Stomach (tissue), 9 donors: Measurements from ENCODE around the gene CDH12. TPM values are rescaled to one million over a fixed set of nuclear protein-coding genes. Genes with fewer than 3 reads are reported as not detected.

Source experiments
- DNase-seq, 2 donors: peaks; one replicate each; pipeline versions ENCODE4 v3.0.0 to v3.0.0-alpha.2; 2013 to 2019
- H3K27ac ChIP-seq, 5 donors: fragments of 200-600 bp in 4 of 5; sonication (generic) in 4 of 5; one replicate each; pipeline ENCODE4 v1.5.1; 2013 to 2019; ENCODE audit warnings: mild to moderate bottlenecking in 1 of 5, moderate library complexity in 1 of 5
- H3K27me3 ChIP-seq, 3 donors: fragments of 200-600 bp; sonication (generic); one replicate each; pipeline ENCODE4 v1.5.1; 2017 to 2019; ENCODE audit warnings: mixed run types in 1 of 3
- H3K36me3 ChIP-seq, 4 donors: fragments of 200-600 bp; sonication (generic); 1 replicate in 3 of 4; 2 replicates in 1 of 4; pipeline ENCODE4 v1.5.1; 2016 to 2019
- H3K4me1 ChIP-seq, 4 donors: fragments of 200-600 bp; sonication (generic); one replicate each; pipeline ENCODE4 v1.5.1; 2016 to 2019
- H3K4me3 ChIP-seq, 4 donors: fragments of 200-600 bp; sonication (generic) in 3 of 4; one replicate each; pipeline ENCODE4 v1.5.1; 2016 to 2019; ENCODE audit warnings: mild to moderate bottlenecking in 1 of 4
- H3K9me3 ChIP-seq, 4 donors: fragments of 200-600 bp; sonication (generic); one replicate each; pipeline ENCODE4 v1.5.1; 2016 to 2019
- EP300 ChIP-seq: sonication (generic); formaldehyde crosslinking; IDR thresholded peaks from one replicate; pipeline ENCODE4 v1.6.1; 2017; ENCODE audit warnings: antibody characterized with exemption
- POLR2A ChIP-seq, 4 donors: fragments of 450-650 bp; IDR thresholded peaks; one replicate each; pipeline ENCODE4 v1.6.1; 2016; ENCODE audit warnings: antibody characterized with exemption in 4 of 4, control low read depth in 2 of 4, mild to moderate bottlenecking in 1 of 4, moderate library complexity in 1 of 4
- POLR2AphosphoS5 ChIP-seq, 3 donors: sonication (generic); formaldehyde crosslinking; IDR thresholded peaks; one replicate each; pipeline ENCODE4 v1.6.1; 2016; ENCODE audit warnings: antibody characterized with exemption in 3 of 3
- WGBS, 5 donors: extraction: QIAGEN DNeasy Blood & Tissue Kit in 3 of 5; methylation state at CpG; one replicate each; pipeline versions ENCODE4 v1.1.5 to v1.1.7; 2013 to 2018; 5-methylcytosine and 5-hydroxymethylcytosine counted together
- intact Hi-C: fragments of 100-400 bp; cut with DNase I; formaldehyde crosslinking; loops from one replicate; pipeline ENCODE4 v1.15.1; 2023; ENCODE audit warnings: low total_unique reads
- polyA plus RNA-seq, 3 donors: library from polyadenylated mRNA; stranded (reverse); fragments of 200-250 nt; gene quantifications; one replicate each; pipeline ENCODE4 v1.2.3, GENCODE V29; 2013
- total RNA-seq, 5 donors: library from RNA; depleted of rRNA; stranded (reverse); fragments of >200 nt; gene quantifications; one replicate each; pipeline versions ENCODE4 v1.1.0 to v1.2.3, GENCODE V29; 2014 to 2016
- TF ChIP-seq, protein P1 (sequence below), 7 experiments: fragments of 450-650 bp in 4 of 7; fragments of 200-600 bp in 3 of 7; sonication (generic) in 3 of 7; IDR thresholded peaks; one replicate each; pipeline ENCODE4 v1.5.1; 2016 to 2019; ENCODE audit warnings: antibody characterized with exemption in 7 of 7, control low read depth in 2 of 7, mild to moderate bottlenecking in 1 of 7
- donor health status: healthy with polysubstance abuse.
- donor health status: Bipolar disorder and iron deficiency.
- donor health status: healthy.

Gene CDH12
- total and polyA plus RNA-seq, 8 donors, result 0.76 to 1.3 TPM; not detected in 6

DNA sequence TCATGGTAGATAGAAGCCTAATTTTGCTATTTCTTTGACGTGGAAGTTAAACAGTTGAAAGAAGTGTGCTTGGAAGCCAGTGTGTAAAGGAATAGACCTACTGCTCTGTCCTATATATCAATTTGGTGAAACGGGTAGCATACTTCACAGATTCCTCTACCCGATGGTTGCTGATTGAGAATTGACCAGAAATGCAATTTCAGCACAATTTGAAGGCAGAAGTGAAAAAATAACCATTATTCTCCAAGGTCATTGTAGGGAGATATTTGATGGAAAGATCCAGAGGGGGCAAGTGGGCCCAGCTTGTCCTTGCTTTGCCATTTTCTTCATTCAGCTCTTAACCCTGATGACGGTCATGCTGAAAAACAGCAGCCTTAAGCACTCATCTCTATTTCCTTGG is 15.3 kb downstream of the CDH12 start:
- no peaks in the 10 kb centered on the region for H3K9me3 ChIP-seq
- no peak for DNase-seq
- H3K4me1 ChIP-seq, result no peaks in the 10 kb centered on the region
- intact Hi-C loops, result no loop called here
- no peaks in the 10 kb centered on the region for H3K27me3 ChIP-seq
- TF ChIP-seq, protein P1, sequence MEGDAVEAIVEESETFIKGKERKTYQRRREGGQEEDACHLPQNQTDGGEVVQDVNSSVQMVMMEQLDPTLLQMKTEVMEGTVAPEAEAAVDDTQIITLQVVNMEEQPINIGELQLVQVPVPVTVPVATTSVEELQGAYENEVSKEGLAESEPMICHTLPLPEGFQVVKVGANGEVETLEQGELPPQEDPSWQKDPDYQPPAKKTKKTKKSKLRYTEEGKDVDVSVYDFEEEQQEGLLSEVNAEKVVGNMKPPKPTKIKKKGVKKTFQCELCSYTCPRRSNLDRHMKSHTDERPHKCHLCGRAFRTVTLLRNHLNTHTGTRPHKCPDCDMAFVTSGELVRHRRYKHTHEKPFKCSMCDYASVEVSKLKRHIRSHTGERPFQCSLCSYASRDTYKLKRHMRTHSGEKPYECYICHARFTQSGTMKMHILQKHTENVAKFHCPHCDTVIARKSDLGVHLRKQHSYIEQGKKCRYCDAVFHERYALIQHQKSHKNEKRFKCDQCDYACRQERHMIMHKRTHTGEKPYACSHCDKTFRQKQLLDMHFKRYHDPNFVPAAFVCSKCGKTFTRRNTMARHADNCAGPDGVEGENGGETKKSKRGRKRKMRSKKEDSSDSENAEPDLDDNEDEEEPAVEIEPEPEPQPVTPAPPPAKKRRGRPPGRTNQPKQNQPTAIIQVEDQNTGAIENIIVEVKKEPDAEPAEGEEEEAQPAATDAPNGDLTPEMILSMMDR (IDR thresholded peaks at IDR 0.05), result no peak
- TF ChIP-seq POLR2A (IDR thresholded peaks at IDR 0.05), result no peak
- TF ChIP-seq POLR2AphosphoS5 (IDR thresholded peaks at IDR 0.05), result no peak
- TF ChIP-seq EP300, result no peak
- no peaks in the 10 kb centered on the region for H3K36me3 ChIP-seq
- no peak overlapping the region for H3K4me3 ChIP-seq
- H3K27ac ChIP-seq, result no peak overlapping the region
- 90 to 93% (median 91%) methylated on average over 4 of the region's 4 CpGs for WGBS, 5 donors

DNA sequence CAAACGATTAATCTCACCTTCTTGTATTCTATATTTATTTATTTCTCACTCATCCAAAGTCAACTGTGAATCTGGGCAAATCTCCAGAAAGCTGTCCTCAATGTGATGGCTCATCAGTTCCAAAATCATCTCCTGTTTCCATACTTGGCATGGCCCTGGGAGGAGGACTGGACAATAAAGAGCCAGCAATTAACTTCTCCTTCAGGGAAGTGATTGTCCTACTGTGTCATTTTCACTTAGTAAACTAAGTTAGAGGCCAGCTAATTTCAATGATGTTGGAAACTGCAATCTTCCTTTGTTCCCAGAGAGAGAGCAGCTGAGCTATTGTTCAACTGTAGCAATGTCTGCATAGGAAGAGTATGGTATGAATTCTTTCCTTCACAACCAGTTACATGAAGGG is 17.5 kb downstream of the CDH12 start:
- WGBS, 5 donors, result 54 to 73% (median 57%) methylated on average over 1 of the region's 1 CpG
- no peak for DNase-seq
- no peaks in the 10 kb centered on the region for H3K27me3 ChIP-seq
- TF ChIP-seq POLR2A (IDR thresholded peaks at IDR 0.05) (no peak), EP300 (no peak), POLR2AphosphoS5 (IDR thresholded peaks at IDR 0.05) (no peak)
- TF ChIP-seq, protein P1 (IDR thresholded peaks at IDR 0.05), result no peak
- no peak overlapping the region for H3K4me3 ChIP-seq
- no peak overlapping the region for H3K27ac ChIP-seq
- no peaks in the 10 kb centered on the region for H3K9me3 ChIP-seq
- H3K36me3 ChIP-seq, result no peaks in the 10 kb centered on the region
- intact Hi-C loops, result no loop called here
- H3K4me1 ChIP-seq, result no peaks in the 10 kb centered on the region

DNA sequence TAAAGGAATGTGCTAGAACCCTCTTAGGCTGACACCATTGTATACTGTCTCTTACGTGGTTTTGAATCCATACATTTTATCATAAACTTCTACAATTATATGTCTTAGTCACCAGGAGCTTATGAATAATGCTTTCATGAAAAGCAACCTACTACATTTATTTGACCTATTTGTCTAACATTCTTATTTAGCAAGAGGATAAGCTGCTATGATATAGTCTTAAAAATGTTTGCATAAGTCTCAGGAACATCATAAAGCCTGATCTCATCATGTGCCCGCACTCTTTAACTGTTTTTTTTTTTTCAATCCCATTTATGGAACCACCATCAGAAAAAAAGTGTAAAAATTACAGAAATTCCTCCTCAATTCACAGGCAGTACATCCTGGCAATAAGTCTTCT is 59.7 kb downstream of the CDH12 start:
- H3K27ac ChIP-seq, result no peak overlapping the region
- H3K27me3 ChIP-seq, result no peaks in the 10 kb centered on the region
- no peaks in the 10 kb centered on the region for H3K9me3 ChIP-seq
- no peaks in the 10 kb centered on the region for H3K36me3 ChIP-seq
- TF ChIP-seq POLR2AphosphoS5 (IDR thresholded peaks at IDR 0.05) (no peak), POLR2A (IDR thresholded peaks at IDR 0.05) (no peak), EP300 (no peak)
- TF ChIP-seq, protein P1 (IDR thresholded peaks at IDR 0.05), result no peak
- 65 to 76% (median 72%) methylated on average over 2 of the region's 2 CpGs for WGBS, 5 donors
- intact Hi-C loops, result no loop called here
- no peak overlapping the region for H3K4me3 ChIP-seq
- no peak for DNase-seq
- no peaks in the 10 kb centered on the region for H3K4me1 ChIP-seq

DNA sequence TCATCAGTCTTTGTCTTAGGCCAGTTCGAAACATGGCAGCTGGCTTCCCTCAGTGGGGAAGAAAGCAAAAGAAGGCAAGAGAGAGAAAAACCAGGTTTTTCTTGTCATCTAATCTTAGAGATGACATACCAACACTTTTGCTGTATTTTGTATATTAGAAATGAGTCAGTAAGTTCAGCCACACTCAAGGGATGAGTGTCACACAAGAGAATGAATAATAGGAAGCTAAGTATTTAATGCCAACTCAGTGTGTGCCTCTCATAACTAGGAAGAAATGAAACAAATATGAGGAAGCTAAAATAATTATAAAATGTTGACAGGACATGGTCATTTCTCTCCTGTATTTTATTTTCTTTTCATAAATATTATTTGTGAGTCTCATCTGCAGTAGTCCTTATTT is 65.3 kb downstream of the CDH12 start:
- 67 to 76% (median 70%) methylated on average over 1 of the region's 1 CpG for WGBS, 5 donors
- no peak overlapping the region for H3K4me3 ChIP-seq
- peaks cover 0 to 11% (median 6%) of the 10 kb centered on the region in 4 donors for H3K9me3 ChIP-seq
- H3K27ac ChIP-seq, result no peak overlapping the region
- no peaks in the 10 kb centered on the region for H3K27me3 ChIP-seq
- intact Hi-C loops, result no loop called here
- TF ChIP-seq EP300 (no peak), POLR2AphosphoS5 (IDR thresholded peaks at IDR 0.05) (no peak), POLR2A (IDR thresholded peaks at IDR 0.05) (no peak)
- TF ChIP-seq, protein P1 (IDR thresholded peaks at IDR 0.05), result no peak
- no peak for DNase-seq
- H3K4me1 ChIP-seq, result no peaks in the 10 kb centered on the region
- no peaks in the 10 kb centered on the region for H3K36me3 ChIP-seq
